GM12891 (cell line): Measurements from ENCODE around the gene MRAP.
A peak's percentile ranks its signal among the peaks of the same experiment; 100 is the strongest.

Experiments
- DNase-seq: peaks from one replicate; pipeline ENCODE4 v3.0.0; 2011; ENCODE audit warnings: low spot score; ENCODE audit not compliant: insufficient read length
- FAIRE-seq: peaks from 2 replicates; lab custom pipeline; 2011; peaks lifted over from hg19 to GRCh38; lab: Jason Lieb, UNC
- PAX5 ChIP-seq: IDR thresholded peaks from 2 replicates; pipeline ENCODE4 v1.6.1; 2011; ENCODE audit warnings: low read length, moderate library complexity, mild to moderate bottlenecking; ENCODE audit not compliant: insufficient read depth, severe bottlenecking
- POLR2A ChIP-seq: IDR thresholded peaks from 2 replicates; pipeline ENCODE4 v1.6.1; 2011; ENCODE audit warnings: low read depth, low read length, control low read depth
- POLR2AphosphoS5 ChIP-seq: IDR thresholded peaks from 2 replicates; pipeline ENCODE4 v1.6.1; 2011; ENCODE audit warnings: low read depth, low read length, control low read depth
- POU2F2 ChIP-seq: IDR thresholded peaks from 2 replicates; pipeline ENCODE4 v1.6.1; 2011; ENCODE audit warnings: low read depth, mild to moderate bottlenecking, control low read depth, low read length, moderate library complexity
- SPI1 ChIP-seq: IDR thresholded peaks from 2 replicates; pipeline ENCODE4 v1.6.1; 2011; ENCODE audit warnings: low read depth, low read length, control low read depth
- TAF1 ChIP-seq: IDR thresholded peaks from 2 replicates; pipeline ENCODE4 v1.6.1; 2011; ENCODE audit warnings: low read depth, low read length, control low read depth

MRAP gene

DNA sequence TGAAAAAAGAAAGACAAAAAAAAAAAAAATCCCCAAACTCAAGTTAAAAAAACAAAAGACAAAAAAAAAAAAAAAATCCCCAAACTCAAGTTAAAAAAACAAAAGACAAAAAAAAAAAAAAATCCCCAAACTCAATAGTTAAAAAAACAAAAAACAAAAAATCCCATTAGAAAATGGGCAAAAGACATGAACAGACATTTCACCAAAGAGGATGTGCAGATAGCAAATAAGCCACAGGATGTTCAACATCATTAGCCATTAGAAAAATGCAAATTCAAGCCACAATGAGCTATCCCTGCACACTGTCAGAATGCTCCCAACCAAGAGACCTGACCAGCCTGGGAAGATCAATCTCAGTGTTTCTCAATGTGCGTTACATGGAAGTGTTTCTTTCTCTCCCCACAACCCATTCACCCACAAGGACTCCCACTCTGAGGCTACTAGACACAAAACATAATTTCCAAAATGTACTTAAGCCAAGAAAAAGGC is 33.9 kb downstream of the MRAP start:
- DNase-seq (no peak), FAIRE-seq (no peak)
- TF ChIP-seq SPI1 = 0 out of 2 replicates have a peak, but pooled peaks have one; percentile 11
- no peak for TF ChIP-seq TAF1

DNA sequence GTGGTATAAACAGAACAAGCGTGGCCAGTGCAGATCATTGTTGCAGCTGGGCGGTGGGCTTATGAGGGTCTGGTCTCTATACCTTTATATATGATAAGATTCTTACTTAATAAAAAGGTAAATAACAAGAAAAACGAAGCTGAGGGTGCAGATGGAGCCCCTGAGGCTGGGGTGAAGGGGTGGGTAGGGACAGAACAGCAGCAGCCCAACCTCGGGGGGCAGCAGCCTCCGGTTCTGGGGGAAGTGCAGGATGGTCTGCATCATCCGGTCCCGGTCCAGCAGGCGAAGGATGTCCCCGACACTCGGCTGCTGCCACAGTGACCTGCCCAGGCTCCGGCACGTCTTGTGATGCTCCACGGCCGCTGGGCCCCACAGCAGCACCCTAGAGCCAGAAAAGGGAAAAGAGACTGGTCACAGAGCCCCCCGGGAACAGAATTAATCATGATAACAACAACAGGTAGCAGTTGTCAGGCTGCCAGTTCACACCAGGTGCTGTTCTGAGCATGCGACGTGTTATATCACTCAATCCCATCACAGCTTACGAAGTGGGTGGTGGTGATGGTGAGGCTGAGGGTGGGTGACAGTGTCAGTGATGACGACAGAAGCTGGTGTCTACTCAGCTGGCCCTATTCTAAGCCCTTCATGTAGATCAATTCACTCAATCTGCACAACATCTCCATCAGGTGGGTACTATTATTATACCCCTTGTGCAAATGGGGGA is 35.5 kb downstream of the MRAP start:
- FAIRE-seq (no peak), DNase-seq (no peak)
- no peak for TF ChIP-seq SPI1
- no peak for TF ChIP-seq POLR2A
- no peak for TF ChIP-seq POU2F2
- TF ChIP-seq TAF1 = no peak
- no peak for TF ChIP-seq PAX5
- TF ChIP-seq POLR2AphosphoS5 = no peak

DNA sequence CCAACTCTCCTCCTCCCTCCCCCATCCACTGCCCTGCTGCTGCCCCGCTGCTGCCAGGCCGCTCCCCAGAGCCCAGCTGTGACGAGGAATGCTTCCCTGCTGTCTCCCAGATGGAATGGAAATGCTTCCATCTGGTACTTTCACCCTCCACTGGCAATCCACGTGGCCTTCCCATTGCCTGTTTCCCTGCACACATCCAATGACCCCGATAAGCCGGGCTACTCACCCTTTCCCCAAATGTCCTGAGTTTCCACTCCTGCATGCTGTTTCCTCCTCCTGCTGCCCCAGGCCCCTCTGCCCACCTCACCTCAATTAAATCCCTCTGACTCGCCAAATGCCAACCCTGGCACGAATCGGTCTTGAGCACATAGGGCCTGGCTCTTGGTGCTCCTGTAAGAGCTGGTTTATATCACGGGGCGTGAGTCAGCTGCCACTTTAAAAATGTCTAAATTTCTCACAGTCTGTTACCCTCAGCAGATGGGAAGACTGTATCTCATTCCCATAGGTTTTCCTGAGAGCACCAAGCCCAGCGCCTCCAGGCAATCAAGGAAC is 36.4 kb downstream of the MRAP start:
- FAIRE-seq (no peak), DNase-seq (no peak)
- TF ChIP-seq POLR2A (no peak), POLR2AphosphoS5 (no peak), POU2F2 (no peak), SPI1 (no peak), PAX5 (no peak), TAF1 (no peak)

DNA sequence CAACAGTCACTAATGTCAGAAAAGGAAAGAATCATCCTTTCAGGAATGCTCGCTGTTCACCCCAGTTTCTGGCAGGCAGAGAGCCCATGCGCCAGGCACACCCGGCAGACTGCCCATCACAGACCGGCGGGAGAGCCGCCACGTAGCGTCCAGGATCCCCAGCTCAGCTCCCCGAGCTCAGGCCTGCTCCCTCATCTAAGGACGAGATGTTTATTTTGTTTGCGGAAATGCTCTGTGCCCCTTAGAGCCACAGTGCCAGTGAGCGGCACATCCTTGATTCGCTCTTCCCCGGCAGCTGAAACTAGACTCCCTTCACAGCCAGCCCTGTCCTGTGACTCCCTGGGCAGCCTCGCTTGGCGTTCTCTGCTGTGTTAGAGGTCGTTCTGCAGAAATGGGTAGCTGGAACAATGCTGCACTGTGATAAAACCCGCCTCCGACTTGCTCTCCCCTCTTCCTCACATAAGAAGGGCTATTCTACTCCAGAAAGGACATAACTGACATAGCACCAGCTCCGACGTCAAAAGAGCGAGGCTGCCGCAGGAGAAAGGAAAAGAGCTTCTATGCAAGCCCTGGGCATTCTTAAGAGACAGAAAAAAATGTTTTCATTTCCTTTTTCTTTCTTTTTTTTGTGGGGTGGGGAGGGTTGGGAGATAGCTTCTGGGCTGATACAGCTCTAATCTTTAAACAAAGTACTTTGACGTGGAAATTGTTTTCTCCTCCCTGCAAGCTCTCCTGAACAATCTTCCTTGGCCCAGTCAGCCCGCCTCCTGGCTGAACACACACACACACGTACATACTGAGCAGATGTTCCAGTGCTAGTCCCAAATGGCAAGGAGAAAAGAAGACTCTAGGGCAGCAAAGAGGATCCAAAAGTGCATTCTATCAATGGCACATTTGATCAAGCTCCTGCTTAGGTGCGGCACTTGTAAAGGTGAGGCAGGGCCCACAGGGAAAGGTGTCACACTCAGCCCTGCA is 37.2 kb downstream of the MRAP start:
- no peak for DNase-seq
- FAIRE-seq = no peak
- TF ChIP-seq POLR2A (no peak), PAX5 (no peak), POU2F2 (no peak), SPI1 (no peak), POLR2AphosphoS5 (no peak), TAF1 (no peak)

DNA sequence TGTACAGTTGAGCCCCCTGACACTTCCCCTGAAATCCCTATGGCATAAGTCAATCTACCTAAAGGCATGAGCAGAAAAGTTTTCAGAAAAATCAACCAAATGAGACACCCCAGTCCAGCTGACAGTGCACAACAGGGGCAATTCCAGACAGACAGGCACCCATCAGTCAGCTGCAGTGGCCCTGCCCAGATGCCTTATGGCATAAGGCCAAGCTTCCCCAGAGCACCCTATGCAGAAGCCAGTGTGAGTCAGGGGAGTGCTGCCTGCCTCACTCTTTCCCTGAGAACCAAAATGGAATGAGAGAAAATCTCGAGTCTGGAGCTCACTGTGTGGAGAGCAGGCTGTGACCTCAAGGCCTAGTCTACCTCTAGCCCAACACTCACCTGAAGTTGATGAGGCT is 38.1 kb downstream of the MRAP start:
- TF ChIP-seq TAF1 (no peak), POLR2A (no peak), POLR2AphosphoS5 (no peak), PAX5 (no peak), POU2F2 (no peak), SPI1 (no peak)
- DNase-seq (no peak), FAIRE-seq (no peak)

DNA sequence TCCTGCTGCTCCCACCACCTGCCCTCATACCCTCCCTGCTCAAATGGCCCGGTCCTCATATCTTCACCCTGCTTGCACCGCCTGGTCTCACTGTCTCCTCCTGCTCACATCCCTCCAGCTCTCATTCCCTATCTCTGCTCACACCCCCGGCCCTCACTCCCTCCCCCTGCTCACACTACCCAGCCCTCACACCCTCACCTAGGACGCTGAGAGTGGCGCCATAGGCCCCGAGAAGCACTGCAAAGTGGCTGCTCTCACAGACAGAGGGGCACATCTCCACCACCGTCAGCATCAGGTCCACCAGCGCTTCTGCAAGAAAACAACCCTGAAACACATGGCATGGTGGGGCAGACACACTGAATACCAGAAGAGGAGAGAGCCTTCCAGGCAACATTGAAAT is 38.6 kb downstream of the MRAP start:
- DNase-seq = no peak
- no peak for FAIRE-seq
- TF ChIP-seq POU2F2 (no peak), POLR2A (no peak), TAF1 (no peak), PAX5 (no peak), SPI1 (no peak), POLR2AphosphoS5 (no peak)

DNA sequence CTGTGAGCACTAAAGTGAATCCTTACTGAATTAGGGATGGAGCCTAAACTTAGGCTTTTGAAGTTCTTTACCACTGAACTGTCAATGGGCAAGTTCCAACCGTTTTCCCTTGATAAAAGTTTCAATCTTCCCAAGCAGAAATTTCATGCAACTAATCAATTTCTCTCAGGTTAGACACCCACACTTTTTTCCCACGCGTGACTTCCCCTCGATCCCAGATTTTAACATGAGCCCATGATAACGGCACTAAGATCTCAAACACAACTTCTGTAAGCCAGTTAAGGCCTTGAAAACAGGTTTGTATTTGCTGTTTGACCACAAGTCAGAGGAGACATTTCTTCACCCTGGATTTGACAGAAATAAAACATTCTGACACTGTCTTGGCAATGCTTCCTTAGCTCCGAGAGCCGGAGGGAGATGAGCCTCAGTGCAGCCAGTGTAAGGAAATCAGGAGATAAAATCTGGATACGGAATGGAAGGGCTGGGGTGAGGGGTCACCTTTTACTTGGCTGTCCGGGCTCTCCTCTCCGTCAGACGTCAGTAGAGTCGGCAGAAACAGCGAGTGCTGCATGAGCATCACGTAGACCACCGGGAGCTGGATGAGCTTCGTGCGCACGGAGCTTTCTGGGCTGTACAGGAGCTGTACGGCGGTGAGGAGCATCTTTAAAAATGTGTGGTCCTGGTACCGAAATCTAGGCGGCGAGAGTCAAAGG is 39.7 kb downstream of the MRAP start:
- TF ChIP-seq POLR2AphosphoS5 (no peak), TAF1 (no peak), PAX5 (no peak), SPI1 (no peak), POU2F2 (no peak), POLR2A (no peak)
- FAIRE-seq (no peak), DNase-seq (no peak)

DNA sequence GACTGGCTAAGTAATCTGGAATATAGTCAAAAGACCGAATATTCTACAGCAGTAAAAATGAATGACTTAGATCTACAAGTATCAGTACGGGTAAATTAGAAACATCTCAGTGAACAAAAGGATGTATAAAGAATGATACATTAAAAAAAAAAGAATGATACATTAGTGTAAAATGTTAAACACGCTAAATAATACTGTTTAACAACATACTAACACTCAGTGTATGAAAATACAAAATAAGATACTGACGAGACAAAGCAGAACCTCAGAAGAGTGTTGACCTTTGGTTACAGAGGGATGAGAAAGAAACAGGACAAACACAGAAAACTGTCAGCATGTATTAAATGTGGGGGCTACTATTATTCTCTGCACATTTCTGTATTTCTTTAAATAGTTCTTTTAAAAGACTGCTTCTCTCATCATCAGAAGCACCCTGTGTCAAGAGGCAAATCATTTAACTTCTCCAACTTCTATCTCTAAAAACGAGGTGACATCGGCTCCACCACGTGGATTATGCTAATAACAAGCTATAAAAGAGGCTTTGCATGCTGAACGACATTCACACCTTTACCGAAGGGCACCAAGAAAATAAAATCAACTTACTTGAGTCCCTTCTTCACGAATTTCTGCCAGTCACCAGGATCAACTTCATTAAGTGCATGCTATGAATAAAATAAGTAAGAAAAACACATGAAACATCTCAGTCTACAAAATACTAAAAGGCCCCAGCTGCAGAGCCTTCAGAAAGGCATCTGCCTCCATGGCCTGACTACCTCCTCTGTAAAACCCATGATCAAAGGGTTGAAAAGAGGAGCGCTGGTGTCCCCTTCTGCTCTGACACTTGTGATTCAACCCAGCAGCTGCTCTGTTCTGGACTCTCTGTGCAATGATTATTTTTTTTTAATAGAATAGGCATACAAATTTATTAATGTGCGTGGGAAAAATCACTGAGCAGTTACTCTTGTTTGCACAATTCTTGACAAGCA is 42.5 kb downstream of the MRAP start:
- no peak for FAIRE-seq
- DNase-seq = no peak
- TF ChIP-seq POLR2AphosphoS5 = no peak
- no peak for TF ChIP-seq POLR2A
- TF ChIP-seq TAF1 = no peak
- no peak for TF ChIP-seq PAX5
- no peak for TF ChIP-seq POU2F2
- no peak for TF ChIP-seq SPI1
